Measurements from ENCODE around the gene BMPR1A.
A peak's percentile ranks its signal among the peaks of the same experiment; 100 is the strongest.
"Not testable (repeated sequence)": the region's sequence is repeated elsewhere in the genome, so short reads cannot be mapped to it uniquely, and the experiment has no call there.

Gene BMPR1A

DNA sequence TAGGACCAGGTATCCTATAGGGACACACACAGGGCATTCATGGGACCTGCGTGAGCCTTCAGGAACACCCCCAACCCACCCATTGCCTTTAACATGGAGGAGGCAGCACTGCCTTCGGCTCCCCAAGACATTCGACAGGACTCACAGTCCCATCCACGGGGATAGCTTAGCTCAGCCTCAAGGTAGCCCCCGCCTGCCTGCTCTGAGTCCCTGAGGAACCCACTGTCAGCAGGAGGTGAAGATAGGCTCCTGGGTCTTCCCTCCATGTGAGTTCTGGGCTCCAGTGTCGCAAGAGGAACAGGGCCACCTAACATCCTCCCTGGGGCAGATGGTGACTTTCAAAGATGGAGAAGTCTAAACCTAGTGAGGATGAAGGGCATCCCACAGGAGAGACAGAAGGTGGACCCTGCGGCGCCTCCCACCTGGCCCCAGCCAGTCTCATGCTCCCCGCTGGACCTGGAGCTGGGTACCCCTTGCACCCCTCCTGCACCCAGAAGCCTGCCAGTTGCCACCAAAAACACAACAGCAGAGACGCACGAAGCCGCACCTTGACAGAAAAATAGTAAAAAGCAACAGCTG, 207.0 kb downstream of the BMPR1A start:
- DNase-seq (ENCODE audit: low read depth in 3 of 3, low spot score in 1 of 3): no peak

DNA sequence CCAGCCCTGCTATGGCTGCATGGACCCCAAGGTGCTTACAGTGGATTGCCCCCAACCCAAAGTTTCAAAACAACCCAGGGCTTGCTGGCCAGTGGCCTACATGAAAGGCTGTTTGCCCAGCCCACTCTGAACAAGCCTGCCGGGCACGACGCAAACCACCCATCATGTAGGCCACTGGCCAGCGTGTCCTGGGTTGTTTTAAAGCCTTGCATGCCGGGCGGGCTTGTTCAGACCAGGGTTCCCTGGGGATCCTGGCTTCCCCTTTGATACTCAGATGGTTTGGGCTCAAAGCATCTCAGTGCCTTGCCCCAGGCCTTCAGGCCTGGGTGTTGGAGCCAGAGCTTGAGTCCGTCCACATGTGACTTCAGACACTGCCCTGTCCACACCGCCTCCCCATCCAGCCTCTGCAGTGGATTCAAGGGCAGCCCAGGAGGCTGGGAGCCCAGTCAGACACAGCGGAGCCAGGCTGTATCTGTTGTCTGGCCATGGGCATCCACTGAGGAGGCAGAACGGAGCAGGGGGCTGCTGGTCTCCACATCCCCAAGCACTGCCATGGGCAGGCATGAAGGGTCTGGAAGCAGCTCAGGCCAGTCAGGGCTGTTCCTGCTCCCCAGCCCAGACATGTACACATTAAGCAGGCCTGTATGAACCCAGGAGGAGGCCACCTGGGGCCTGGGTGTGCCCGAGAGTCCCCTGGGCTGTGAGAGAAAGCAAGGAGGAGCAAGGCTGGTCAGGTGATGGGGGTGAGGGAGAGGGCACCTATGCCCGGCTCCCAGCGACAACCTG, 207.8 kb downstream of the BMPR1A start:
- no peak for DNase-seq (ENCODE audit: low read depth in 3 of 3, low spot score in 1 of 3)

GRCh38 chr10:86964847-86965190, 208.4 kb downstream of the BMPR1A start:
- DNase-seq (ENCODE audit: low read depth in 3 of 3, low spot score in 1 of 3): no peak

DNA sequence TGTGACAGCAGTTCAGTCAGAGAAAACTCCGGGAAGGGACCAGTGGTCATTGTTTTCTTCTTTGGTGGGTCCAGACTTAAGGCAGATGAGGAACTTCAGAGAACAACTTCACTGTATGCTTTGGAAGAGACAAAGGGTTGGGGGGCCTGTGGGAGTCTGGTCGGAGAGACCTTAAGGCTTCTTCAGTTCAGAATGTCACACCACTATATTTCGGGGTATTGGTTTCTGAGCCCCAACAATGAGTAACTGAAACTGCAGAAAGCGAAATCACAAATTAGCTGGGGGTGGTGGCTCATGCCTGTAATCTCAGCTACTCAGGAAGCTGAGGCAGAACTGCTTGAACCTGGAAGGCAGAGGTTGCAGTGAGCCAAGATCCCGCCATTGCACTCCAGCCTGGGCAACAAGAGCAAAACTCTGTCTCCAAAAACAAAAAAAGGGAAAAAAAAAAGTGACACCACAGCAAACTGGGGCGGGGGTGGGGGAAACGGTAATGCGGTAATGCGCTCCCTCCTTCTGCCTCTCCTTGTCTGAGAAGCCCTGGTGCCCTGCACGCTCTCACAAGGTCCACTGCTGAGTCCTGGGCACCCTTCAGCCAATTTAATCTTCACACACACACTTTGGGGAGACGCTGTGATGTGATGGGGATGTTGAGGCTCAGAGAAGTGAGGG, 209.7 kb downstream of the BMPR1A start:
- no peak for DNase-seq (ENCODE audit: low read depth in 3 of 3, low spot score in 1 of 3)

- DNase-seq (ENCODE audit: low read depth in 3 of 3, low spot score in 1 of 3): no peak
Measured at GRCh38 chr10:86967481-86967941, 211.1 kb downstream of the BMPR1A start.

GRCh38 chr10:86968271-86968993, 212.0 kb downstream of the BMPR1A start, which contains the start of gene ADIRF:
TSS of gene ADIRF (plus strand) at chr10:86968482. CDS start at chr10:86968545, 63 bp downstream.
- no peak for DNase-seq (ENCODE audit: low read depth in 3 of 3, low spot score in 1 of 3)

GRCh38 chr10:86968994-86969355, 212.6 kb downstream of the BMPR1A start:
- DNase-seq (ENCODE audit: low read depth in 3 of 3, low spot score in 1 of 3): no peak

DNA sequence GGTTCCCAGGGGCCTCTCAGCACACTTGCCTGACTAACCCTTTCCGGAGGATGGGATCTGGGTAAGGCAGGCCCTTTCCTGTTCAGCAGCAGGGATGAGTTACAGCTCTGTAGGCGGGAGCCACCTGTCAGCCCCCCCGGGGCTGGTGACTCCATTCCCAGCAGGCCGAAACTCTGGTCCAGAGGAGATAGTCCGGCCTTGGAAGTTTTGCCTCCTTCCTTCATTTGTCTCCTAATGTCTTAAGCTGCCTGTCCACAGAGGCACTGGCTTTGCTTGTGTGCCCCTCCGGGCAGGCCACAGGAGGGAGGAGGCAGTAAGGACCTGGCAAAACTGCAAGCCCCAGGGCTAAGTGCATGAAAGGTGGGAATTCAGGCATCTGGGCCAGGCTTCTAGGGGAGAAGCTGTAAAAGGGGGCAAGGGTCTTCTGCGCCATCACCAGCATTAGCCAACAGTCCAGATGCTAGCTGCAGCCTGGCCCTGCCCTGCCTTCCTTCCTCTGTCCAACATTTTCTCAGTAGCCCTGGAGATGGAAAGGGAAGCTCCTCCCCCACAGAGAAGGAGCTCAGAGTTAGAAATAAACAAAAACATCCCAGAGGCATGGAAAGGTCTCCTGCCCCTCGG, 213.1 kb downstream of the BMPR1A start:
- no peak for DNase-seq (ENCODE audit: low read depth in 3 of 3, low spot score in 1 of 3)

DNA sequence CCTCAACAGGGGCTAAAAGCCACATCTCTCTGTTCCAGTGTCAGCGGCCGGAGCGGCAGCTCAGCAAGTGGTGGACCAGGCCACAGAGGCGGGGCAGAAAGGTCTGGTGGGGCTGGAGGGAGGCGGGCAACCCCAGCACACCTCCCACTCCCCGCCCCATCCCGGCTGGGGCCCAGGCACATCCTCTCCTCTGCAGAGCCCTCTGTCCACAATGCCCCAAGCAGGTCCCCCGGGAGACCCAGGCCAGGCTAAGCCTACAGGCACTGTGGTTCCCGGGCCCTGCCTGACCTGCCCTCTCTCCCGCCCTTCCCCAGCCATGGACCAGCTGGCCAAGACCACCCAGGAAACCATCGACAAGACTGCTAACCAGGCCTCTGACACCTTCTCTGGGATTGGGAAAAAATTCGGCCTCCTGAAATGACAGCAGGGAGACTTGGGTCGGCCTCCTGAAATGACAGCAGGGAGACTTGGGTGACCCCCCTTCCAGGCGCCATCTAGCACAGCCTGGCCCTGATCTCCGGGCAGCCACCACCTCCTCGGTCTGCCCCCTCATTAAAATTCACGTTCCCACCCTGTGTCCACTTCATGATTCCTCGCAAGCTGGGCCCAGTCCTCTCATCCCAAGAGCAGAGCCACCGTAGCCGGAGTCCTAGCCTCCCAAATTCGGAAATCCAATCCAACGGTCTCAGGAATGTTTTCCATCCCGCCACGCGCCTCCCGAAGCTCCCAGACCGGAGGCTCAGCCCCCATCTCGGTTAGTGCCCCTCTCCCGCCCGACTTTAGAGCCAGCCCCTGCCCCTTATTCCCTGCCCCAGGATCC, 214.0 kb downstream of the BMPR1A start:
- DNase-seq (ENCODE audit: low read depth in 3 of 3, low spot score in 1 of 3): no peak

- DNase-seq (ENCODE audit: low read depth in 3 of 3, low spot score in 1 of 3): no peak
Measured at GRCh38 chr10:86970982-86971231, 214.5 kb downstream of the BMPR1A start.

- peak; percentile 81 to 85 (median 84) for DNase-seq (ENCODE audit: low read depth in 3 of 3, low spot score in 1 of 3)
Measured at GRCh38 chr10:86971232-86971991, 215.0 kb downstream of the BMPR1A start.

- DNase-seq (ENCODE audit: low read depth in 3 of 3, low spot score in 1 of 3): no peak
Measured at GRCh38 chr10:86972613-86973380, 216.4 kb downstream of the BMPR1A start.

DNA sequence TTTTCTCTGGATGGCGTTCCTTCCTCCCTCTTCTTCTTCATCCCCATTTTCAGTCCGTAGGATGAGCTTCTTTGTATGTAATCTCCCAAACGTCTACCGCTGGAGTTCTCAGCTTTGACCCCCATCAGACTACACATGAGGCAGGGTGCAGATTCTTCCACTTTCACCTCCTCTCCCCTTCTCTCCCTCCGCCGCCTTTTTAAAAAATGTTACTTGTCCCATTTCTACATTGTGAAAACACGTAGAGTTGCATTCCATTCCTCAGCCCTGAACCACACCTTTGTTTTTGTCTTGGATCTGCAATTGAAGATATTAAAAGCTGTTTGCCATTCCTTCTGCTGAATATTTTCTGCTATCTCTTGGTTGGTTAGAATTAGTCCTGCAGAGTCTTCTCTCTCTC, 218.1 kb downstream of the BMPR1A start:
- no peak for DNase-seq (ENCODE audit: low read depth in 3 of 3, low spot score in 1 of 3)

GRCh38 chr10:86976362-86977056, 220.1 kb downstream of the BMPR1A start:
- DNase-seq (ENCODE audit: low read depth in 3 of 3, low spot score in 1 of 3): no peak

- not testable (repeated sequence) for DNase-seq (ENCODE audit: low read depth in 3 of 3, low spot score in 1 of 3)
Measured at GRCh38 chr10:86978457-86978856, 222.0 kb downstream of the BMPR1A start.

DNA sequence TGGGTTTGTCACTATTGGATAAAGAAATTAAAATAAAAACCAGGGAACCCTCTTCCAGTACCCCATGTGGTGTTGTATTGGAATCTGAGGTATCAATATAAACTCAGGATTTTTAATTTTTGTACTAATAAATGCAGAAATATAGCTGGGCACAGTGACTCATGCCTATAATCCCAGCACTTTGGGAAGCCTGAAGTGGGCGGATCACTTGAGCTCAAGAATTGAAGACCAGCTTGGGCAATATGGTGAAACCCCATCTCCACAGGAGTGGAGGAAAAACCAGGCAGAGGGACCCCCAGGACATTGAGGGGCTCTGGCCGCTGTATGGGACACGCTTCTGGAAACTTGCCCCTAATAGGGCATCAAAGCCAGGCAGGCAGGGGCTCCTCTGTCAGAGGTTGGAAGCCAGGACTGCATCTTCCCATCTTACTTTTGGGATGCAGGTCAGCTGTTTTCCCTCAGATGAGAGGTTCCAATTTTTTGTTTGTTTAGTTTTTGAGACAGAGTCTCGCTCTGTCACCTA, 222.9 kb downstream of the BMPR1A start:
- DNase-seq (ENCODE audit: low read depth in 3 of 3, low spot score in 1 of 3): no peak

- DNase-seq (ENCODE audit: low read depth in 3 of 3, low spot score in 1 of 3): no peak
Measured at GRCh38 chr10:86979977-86980448, 223.6 kb downstream of the BMPR1A start.

- DNase-seq (ENCODE audit: low read depth in 3 of 3, low spot score in 1 of 3): not testable (repeated sequence)
Measured at GRCh38 chr10:86981020-86981419, 224.6 kb downstream of the BMPR1A start.
